Measurements from ENCODE around the gene ITCH. TPM values are rescaled to one million over a fixed set of nuclear protein-coding genes. Genes with fewer than 3 reads are reported as not detected.
"Not testable (repeated sequence)": the region's sequence is repeated elsewhere in the genome, so short reads cannot be mapped to it uniquely, and the experiment has no call there.

ITCH gene
- total and polyA plus RNA-seq, 2 experiments from 2014 or later = 14.3 to 39.2 TPM

DNA sequence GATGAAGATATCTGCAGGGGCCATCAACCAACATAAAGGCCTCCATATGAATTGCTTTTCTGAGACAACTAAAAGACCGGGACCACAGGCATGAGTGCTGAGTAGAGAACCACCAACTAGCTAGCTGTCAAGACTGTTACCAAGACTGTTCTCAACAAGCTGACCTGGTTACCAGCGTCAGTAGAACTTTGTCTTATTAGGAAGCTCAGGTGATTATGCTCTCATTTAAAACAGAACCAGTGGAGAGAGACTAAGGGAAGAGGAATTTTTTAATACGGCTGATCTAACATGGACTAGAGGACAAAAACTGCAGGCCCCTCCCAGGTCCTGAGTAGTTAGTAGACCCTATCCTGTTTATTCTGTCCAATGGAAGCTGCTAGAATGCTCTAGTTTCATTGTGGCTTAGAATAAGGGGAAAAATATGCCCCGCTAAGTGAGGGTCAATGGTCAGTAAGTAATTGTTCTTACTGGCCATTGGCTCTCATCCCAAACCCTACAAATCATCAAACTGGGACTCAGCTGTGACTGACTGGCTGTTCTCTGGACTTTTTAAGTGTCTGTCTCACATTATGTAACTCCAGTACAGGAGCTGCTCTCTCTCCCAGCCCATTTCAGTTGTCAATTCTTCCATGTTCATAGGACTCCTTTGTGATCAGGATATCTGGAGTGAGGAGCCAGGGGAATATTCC, 149.3 kb downstream of the ITCH start:
- H3K36me3 ChIP-seq = peaks cover 25% of the 10 kb centered on the region
- H3K27ac ChIP-seq = peak overlapping the region; percentile 30
- no peak overlapping the region for H3K4me3 ChIP-seq
- H3K9me3 ChIP-seq (ENCODE audit: low read depth) = no peaks in the 10 kb centered on the region
- H3K4me1 ChIP-seq (ENCODE audit: low read depth) = peaks cover 5% of the 10 kb centered on the region
- no peak for DNase-seq (ENCODE audit: low read depth in 1 of 2, low spot score in 1 of 2)
- no peaks in the 10 kb centered on the region for H3K27me3 ChIP-seq
- TF ChIP-seq, protein P1, sequence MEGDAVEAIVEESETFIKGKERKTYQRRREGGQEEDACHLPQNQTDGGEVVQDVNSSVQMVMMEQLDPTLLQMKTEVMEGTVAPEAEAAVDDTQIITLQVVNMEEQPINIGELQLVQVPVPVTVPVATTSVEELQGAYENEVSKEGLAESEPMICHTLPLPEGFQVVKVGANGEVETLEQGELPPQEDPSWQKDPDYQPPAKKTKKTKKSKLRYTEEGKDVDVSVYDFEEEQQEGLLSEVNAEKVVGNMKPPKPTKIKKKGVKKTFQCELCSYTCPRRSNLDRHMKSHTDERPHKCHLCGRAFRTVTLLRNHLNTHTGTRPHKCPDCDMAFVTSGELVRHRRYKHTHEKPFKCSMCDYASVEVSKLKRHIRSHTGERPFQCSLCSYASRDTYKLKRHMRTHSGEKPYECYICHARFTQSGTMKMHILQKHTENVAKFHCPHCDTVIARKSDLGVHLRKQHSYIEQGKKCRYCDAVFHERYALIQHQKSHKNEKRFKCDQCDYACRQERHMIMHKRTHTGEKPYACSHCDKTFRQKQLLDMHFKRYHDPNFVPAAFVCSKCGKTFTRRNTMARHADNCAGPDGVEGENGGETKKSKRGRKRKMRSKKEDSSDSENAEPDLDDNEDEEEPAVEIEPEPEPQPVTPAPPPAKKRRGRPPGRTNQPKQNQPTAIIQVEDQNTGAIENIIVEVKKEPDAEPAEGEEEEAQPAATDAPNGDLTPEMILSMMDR (IDR thresholded peaks at IDR 0.05; ENCODE audit: low read depth, low read length) = no peak

GRCh38 chr20:34512955-34513419, 149.9 kb downstream of the ITCH start:
- TF ChIP-seq, protein P1 (IDR thresholded peaks at IDR 0.05; ENCODE audit: low read depth, low read length) = no peak
- Histone ChIP-seq H3K9me3 (ENCODE audit: low read depth) (no peaks in the 10 kb centered on the region), H3K4me3 (no peak overlapping the region), H3K27ac (peak overlapping the region; percentile 30), H3K4me1 (ENCODE audit: low read depth) (peaks cover 5% of the 10 kb centered on the region), H3K36me3 (peaks cover 21% of the 10 kb centered on the region), H3K27me3 (no peaks in the 10 kb centered on the region)
- no peak for DNase-seq (ENCODE audit: low read depth in 1 of 2, low spot score in 1 of 2)

DNA sequence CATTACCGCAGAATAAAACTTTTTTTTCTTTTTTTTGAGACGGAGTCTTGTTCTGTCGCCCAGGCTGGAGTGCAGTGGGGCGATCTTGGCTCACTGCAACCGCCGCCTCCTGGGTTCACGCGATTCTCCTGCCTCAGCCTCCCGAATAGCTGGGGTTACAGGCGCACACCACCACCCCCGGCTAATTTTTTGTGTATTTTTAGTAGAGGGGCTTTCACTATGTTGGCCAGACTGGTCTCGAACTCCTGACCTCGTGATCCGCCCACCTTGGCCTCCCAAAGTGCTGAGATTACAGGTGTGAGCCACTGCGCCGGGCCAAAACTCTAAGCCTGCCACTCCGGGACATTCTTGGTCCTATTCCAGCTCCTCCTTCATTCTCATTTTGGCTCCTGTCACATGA, 151.0 kb downstream of the ITCH start:
- H3K4me3 ChIP-seq; H3K27me3 ChIP-seq; H3K9me3 ChIP-seq (ENCODE audit: low read depth); H3K27ac ChIP-seq; DNase-seq (ENCODE audit: low read depth in 1 of 2, low spot score in 1 of 2); H3K4me1 ChIP-seq (ENCODE audit: low read depth): not testable (repeated sequence)
- peaks cover 11% of the 10 kb centered on the region for H3K36me3 ChIP-seq

GRCh38 chr20:34514897-34515483, 151.9 kb downstream of the ITCH start:
- H3K27ac ChIP-seq = peak overlapping the region; percentile 97
- peaks cover 4% of the 10 kb centered on the region for H3K36me3 ChIP-seq
- peak overlapping the region; percentile 78 for H3K4me3 ChIP-seq
- no peak for DNase-seq (ENCODE audit: low read depth in 1 of 2, low spot score in 1 of 2)
- TF ChIP-seq, protein P1 (IDR thresholded peaks at IDR 0.05; ENCODE audit: low read depth, low read length) = no peak
- H3K9me3 ChIP-seq (ENCODE audit: low read depth) = no peaks in the 10 kb centered on the region
- H3K27me3 ChIP-seq = no peaks in the 10 kb centered on the region
- peaks cover 5% of the 10 kb centered on the region for H3K4me1 ChIP-seq (ENCODE audit: low read depth)

GRCh38 chr20:34515484-34516246, 152.6 kb downstream of the ITCH start:
- Histone ChIP-seq H3K36me3 (peaks cover 2% of the 10 kb centered on the region), H3K4me3 (peak overlapping the region; percentile 78), H3K9me3 (ENCODE audit: low read depth) (no peaks in the 10 kb centered on the region), H3K27me3 (no peaks in the 10 kb centered on the region), H3K27ac (peak overlapping the region; percentile 97), H3K4me1 (ENCODE audit: low read depth) (peaks cover 5% of the 10 kb centered on the region)
- TF ChIP-seq, protein P1 (IDR thresholded peaks at IDR 0.05; ENCODE audit: low read depth, low read length) = no peak
- peak; percentile 32 to 87 for DNase-seq (ENCODE audit: low read depth in 1 of 2, low spot score in 1 of 2)
